GM21447 (cell line): ENCODE data around the gene TREX2.

Experiments
- ATAC-seq: cut with Tn5 transposase; IDR thresholded peaks from one replicate; pipeline ENCODE4 v1.9.1; 2021; ENCODE audit not compliant: unreplicated experiment

TREX2 gene

DNA sequence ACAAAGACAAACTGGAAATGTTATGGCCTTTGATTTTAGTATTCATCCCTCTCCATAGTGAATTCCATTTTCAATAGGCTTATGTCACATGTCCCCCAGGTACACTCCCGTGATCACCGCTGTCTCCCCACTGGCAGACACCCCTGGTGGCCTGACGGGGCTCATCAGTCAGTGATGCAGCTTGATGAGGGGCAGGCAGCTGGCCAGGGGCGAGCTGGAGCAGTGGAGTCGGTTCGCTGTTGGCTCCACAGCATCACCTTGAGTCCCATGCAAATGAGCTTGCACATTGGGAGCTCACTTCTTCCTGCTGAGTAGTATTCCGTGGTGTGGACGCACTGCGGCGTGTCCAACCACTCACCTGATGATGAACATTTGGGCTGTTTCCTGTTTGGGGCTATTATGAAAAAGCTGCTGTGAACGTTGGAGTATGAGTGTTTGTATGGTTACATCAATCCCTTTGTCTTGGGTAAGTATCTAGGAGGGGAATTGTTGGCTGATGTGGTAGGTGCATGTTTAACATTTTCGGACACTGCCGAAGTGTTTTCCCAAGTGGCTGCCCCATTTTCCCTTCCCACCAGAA, 5.2 kb downstream of the TREX2 start:
- no peak for ATAC-seq

- no peak for ATAC-seq
These were observed 5.9 kb downstream of the TREX2 start for GRCh38 chrX:153439977-153440376.

DNA sequence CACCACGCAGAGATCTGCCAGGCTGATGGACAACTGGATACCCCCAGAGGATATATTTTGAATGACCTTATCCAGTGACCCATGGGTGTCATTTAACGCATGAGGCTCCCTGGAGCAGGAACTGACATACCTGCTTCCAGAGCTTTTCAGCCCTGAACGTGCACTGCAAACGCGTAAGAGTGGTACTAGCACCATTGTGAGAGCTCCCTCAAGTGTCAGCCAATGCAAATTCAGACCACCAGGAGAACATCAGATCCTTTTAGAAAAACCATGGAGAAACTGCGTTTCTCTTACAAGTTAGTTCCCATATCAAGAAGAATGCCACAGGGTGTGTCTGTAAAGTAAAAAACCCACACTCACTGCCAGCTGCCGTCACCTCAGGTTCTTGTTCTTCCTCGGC, 7.3 kb downstream of the TREX2 start:
- no peak for ATAC-seq

GRCh38 chrX:153435845-153436244, 10.0 kb downstream of the TREX2 start:
- ATAC-seq = no peak

GRCh38 chrX:153434801-153435200, 11.1 kb downstream of the TREX2 start:
- ATAC-seq = no peak

DNA sequence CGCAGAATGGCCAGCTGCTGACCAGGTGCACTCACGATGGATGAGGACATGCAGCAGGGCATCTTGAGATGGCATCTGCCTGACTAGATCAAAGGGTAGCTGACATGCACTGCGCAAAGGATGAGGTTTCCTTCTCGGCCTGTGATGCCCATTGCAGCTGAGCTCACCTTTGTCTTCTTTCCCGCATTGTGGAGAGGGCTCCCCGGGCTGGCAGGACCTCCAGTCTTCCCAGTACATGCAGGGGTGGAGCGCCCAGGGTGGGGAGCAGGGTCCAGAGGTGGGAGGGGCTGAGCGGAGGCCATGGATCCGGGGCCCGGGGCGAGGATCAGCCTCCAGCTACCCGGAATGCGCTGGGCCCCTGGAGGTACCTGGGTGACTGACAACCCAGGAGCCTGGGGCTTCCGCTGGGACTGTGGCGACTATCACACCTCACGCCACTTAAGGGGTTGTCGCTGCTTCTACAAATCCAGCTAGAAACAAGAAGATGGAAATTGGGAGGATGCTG, 12.0 kb downstream of the TREX2 start:
- no peak for ATAC-seq

DNA sequence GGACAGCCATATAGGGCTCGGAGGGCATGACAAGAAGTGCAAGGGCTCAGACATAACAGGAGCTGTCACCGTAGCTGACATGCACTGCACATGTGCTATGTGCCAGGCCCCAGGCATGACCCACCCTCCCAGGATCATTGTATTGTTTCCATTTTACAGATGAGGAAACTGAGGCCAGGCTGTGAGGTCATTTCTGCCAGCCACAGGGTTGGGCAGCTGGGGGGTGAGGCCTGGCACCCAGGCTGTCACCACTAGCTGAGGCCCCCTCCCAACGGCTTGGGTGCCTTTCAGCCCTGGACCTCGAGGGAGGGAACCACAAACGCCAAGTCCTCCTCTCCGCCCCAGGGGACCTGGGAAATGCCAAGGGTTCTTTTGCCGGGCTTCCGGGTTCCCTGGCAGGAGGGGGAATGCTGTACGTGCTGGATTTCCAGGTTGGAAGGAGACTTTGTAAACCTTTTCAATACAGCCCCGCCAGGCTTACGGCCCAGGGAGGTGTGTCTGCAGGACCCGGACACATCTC, 12.6 kb downstream of the TREX2 start:
- no peak for ATAC-seq

GRCh38 chrX:153430796-153431195, 15.1 kb downstream of the TREX2 start:
- no peak for ATAC-seq

DNA sequence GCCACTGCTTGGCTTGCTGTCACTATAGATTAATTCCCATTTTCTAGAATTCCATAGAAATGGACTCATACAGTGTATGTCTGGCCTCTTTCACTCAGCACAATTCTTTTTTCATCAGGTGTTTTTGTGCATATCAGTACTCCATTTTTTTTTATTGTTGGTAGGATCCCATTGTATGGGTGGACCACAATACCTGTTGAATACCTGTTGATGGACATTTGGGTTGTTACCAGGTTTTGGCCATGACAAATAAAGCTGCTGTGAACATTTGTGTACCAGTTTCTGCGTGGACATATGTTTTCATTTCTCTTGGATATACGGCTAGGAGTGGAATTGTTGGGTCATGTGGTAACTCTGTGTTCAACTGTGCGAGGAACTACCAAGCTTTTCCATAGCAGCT, 19.7 kb downstream of the TREX2 start:
- no peak for ATAC-seq

- no peak for ATAC-seq
These were observed 22.2 kb downstream of the TREX2 start for GRCh38 chrX:153423652-153424051.

DNA sequence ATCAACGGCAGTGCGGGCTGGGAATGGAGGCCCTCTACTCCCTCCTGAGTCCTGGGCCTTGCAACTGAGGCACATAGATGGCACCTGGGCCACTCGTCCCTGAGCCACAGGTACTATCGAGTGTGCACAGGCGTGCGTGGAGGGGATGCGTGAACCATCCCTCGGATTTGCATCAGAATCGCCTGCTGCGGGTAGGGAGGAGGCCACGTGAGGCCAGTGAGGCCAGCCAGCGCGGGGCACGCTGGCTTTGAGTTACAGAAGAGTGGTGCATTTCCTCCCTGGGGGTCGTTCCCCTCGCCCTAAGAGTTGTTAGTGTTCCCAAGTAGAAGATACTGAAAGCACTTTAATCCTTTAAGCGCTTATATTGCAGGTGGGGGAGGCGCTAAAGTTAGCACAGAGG, 24.0 kb downstream of the TREX2 start:
- ATAC-seq = no peak

- no peak for ATAC-seq
These were observed 24.8 kb downstream of the TREX2 start for GRCh38 chrX:153420851-153421599.

DNA sequence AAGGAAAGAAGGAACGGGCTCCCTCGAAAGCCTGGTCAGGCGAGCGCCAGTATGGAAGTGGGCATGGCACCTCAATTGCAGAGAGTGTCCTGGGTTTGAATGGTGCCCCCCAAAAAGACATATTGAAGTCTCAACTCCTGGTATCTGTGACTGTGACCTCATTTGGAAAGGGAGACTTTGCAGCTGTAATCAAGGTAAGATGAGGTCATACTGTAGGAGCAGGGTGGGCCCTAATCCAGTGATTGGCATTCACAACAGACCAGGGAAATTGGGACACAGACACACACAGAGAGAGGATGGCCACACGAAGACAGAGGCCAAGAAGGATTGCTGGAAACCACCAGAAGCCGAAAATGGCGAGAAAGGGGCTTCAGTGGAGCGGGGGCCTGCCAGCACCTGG, 28.2 kb downstream of the TREX2 start:
- no peak for ATAC-seq

DNA sequence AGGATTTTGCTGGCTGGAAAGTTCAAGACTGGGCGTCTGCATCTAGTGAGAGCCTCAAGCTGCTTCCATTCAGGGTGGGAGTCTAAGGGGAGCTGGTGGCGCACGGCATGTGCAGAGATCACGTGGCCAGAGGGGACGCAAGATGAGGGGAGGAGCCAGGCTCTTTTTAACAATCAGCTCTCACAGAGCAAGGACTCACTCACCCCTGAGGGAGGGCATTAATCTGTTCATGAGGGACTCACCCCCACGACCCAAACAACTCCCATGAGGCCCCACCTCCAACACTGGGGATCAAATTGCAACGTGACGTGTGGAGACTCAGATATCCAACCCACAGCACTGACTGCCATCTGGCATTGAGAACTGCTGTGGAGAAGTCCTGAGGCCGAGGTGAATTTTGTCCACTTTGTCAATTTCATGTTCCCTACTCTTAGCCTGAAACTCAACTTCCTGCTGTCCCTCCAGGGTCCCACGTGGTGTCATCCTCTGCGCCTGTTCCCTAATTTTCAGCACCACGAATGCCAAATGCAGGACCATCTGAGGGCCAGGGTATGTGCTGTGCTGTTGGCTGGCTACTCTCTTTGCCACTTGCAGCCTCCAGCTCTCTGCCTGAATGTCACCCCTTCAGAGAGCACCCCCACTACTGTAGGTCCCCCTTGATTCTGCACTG, 28.9 kb downstream of the TREX2 start:
- ATAC-seq = no peak

GRCh38 chrX:153414856-153415510, 30.9 kb downstream of the TREX2 start:
- ATAC-seq = no peak

DNA sequence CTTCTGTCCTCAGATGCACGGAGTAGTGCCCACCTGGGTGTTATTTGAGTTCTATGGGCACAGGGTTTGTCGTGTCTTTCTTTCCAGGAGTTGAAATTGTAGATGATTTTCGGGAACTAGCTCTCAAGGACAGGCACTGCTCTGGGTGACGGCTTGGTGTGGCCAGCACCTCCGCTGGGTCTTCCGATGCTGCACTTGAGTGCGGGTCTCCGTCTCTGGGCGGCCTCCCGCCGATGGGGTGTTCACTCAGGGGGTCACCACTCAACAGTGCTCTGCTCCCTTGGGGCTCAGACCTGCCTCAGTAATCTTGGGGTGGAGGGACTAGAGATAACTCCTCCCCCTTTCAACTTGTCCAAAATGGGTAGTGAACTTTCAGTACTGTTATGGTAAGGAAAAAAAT, 32.1 kb downstream of the TREX2 start:
- ATAC-seq = no peak

GRCh38 chrX:153412746-153413720, 32.8 kb downstream of the TREX2 start:
- ATAC-seq = no peak

DNA sequence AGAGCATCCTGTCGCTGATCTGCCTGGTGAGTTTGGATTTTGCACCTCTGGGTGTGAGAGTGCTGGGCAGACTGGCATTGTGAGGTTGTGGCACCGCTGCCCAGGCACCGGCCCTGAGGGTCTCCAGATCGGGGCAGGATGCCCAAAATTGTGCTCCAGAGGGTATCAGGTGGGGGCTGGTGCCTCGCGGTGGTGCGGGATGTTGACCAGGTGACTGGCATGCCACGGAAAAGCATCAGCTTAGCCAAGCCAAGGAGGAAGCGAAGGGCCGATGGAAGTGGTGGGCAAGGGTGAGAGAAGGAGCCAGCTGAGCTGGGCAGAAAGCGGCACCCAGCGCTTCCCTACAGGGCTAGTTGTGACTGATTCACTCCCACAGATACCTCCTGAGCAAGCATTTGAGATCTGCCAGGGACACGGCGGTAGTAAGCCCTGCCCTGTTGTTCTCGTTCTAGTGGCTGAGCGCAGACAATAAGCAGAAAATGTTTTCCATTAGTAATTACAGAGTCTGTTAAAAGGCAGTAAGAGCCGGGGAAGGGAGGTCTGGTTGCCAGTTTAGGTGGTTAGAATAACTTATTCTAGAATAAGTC, 33.8 kb downstream of the TREX2 start:
- ATAC-seq = no peak

DNA sequence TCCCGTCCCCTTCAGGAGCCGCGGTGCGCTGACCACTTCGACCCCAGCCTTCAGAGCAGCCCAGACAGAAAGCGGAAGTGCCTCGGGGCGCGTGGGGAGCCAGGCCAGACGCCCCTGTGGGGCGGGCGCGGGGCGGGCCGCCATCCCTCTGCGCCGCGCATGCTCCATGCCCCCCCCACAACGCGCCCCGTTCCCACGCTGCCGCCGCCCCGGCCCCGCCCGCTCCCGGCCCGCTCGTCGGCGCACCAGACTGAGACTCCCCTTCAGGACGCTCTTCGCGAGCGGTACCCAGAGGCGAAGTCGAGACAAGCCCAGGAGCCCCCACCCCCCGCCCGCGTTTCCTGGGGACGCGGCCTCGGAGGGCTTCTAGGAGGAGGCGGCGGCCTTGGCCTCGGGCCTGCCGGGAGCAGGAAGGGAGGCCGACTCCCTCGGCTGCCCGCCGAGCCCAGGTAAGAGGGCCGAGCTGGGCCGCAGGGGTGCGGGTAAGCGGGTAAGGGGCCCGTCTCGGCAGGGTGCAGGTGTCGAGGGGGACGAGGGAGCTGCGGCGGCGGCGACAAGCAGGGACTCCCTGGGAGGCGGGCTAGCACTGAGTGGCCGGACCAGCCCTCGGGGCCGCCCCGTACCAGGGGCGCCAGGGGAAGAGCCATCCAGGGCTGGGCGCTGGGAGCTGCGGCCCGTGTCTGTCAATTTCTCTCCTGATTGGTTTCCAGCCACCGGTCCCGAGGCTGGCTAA, 34.4 kb downstream of the TREX2 start, which contains the start of gene ZFP92:
Gene ZFP92, plus strand, starts transcription at position 218 of the 733 bp plus-strand sequence. CDS start 6,851 bp downstream, outside the sequence.
- peak; percentile 67 for ATAC-seq
